ENCODE data around the gene TMEM250. TPM values are rescaled to one million over a fixed set of nuclear protein-coding genes. Genes with fewer than 3 reads are reported as not detected.

TMEM250 gene
- total and polyA plus RNA-seq, 9 of the 15 experiments (the other 6 are each of a cell fraction or from before 2014, with no cell fraction given), result 0.32 to 44.6 (median 12.2) TPM

DNA sequence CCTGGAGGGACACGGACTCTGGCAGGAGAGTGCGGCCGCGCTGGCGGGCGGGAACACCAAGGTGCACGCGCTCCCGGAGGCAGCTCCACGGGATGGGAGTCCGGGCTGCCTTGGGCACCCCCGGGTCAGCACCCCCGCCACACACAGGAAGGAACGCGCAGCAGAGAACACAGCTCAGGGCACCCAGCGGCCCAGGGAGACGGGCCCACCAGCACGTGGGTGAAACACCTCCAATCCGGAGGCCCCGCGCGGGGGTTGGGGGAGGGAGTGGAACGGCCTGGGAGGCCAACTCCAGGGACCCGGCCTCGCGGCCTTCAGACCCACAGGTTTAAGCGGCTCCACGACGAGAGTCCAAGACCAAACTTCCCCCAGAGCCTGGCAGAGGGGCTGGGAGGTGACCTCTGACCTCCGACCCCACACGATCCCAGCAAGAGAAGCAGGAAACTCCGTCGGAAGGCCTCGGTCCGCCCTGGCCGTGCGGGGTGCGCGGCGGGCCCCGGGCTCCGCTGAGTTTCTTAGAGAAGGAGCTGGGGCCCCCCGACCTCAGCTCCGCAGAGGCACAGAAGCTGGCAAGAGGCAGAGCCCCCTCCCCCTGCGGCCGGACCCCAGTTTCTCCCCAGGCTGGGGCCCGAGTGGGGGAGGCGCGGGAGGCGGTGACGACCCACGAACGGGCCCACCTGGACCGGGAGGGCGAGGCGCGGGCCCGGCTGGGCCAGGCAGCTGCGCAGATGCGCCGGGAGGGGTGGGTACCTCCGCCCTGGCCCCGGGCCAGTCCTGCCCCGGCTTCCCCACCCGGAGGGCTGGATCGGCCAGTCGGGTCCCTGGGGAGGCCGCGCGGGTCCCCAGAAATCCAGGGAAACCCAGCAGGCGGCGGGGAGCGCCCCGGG is 24.4 kb downstream of the TMEM250 start (continued):
- no peak for TF ChIP-seq ZKSCAN3 (CRISPR knock-in tag; IDR thresholded peaks at IDR 0.05)
- no peak for TF ChIP-seq SPI1 (IDR thresholded peaks at IDR 0.05; ENCODE audit: borderline replicate concordance, low read depth, low read length)
- TF ChIP-seq ZFP36 (IDR thresholded peaks at IDR 0.05; ENCODE audit: low read depth, low read length, partially characterized antibody), result no peak
- no peak for TF ChIP-seq TAF15 (IDR thresholded peaks at IDR 0.05; ENCODE audit: low read depth, low read length)
- TF ChIP-seq ZBTB8A (IDR thresholded peaks at IDR 0.05; ENCODE audit: partially characterized antibody), result no peak
- no peak for TF ChIP-seq ZNF436 (CRISPR knock-in tag; IDR thresholded peaks at IDR 0.05)
- TF ChIP-seq, protein P1, sequence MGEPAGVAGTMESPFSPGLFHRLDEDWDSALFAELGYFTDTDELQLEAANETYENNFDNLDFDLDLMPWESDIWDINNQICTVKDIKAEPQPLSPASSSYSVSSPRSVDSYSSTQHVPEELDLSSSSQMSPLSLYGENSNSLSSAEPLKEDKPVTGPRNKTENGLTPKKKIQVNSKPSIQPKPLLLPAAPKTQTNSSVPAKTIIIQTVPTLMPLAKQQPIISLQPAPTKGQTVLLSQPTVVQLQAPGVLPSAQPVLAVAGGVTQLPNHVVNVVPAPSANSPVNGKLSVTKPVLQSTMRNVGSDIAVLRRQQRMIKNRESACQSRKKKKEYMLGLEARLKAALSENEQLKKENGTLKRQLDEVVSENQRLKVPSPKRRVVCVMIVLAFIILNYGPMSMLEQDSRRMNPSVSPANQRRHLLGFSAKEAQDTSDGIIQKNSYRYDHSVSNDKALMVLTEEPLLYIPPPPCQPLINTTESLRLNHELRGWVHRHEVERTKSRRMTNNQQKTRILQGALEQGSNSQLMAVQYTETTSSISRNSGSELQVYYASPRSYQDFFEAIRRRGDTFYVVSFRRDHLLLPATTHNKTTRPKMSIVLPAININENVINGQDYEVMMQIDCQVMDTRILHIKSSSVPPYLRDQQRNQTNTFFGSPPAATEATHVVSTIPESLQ (CRISPR knock-in tag; IDR thresholded peaks at IDR 0.05), result no peak
- TF ChIP-seq CBFA2T2 (conservative IDR thresholded peaks at IDR 0.05), result no peak; the same call in 1 of the 2 replicates
- TF ChIP-seq, protein P2, sequence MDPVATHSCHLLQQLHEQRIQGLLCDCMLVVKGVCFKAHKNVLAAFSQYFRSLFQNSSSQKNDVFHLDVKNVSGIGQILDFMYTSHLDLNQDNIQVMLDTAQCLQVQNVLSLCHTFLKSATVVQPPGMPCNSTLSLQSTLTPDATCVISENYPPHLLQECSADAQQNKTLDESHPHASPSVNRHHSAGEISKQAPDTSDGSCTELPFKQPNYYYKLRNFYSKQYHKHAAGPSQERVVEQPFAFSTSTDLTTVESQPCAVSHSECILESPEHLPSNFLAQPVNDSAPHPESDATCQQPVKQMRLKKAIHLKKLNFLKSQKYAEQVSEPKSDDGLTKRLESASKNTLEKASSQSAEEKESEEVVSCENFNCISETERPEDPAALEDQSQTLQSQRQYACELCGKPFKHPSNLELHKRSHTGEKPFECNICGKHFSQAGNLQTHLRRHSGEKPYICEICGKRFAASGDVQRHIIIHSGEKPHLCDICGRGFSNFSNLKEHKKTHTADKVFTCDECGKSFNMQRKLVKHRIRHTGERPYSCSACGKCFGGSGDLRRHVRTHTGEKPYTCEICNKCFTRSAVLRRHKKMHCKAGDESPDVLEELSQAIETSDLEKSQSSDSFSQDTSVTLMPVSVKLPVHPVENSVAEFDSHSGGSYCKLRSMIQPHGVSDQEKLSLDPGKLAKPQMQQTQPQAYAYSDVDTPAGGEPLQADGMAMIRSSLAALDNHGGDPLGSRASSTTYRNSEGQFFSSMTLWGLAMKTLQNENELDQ (CRISPR knock-in tag; IDR thresholded peaks at IDR 0.05; ENCODE audit: borderline replicate concordance), result no peak
- TF ChIP-seq, protein P3, sequence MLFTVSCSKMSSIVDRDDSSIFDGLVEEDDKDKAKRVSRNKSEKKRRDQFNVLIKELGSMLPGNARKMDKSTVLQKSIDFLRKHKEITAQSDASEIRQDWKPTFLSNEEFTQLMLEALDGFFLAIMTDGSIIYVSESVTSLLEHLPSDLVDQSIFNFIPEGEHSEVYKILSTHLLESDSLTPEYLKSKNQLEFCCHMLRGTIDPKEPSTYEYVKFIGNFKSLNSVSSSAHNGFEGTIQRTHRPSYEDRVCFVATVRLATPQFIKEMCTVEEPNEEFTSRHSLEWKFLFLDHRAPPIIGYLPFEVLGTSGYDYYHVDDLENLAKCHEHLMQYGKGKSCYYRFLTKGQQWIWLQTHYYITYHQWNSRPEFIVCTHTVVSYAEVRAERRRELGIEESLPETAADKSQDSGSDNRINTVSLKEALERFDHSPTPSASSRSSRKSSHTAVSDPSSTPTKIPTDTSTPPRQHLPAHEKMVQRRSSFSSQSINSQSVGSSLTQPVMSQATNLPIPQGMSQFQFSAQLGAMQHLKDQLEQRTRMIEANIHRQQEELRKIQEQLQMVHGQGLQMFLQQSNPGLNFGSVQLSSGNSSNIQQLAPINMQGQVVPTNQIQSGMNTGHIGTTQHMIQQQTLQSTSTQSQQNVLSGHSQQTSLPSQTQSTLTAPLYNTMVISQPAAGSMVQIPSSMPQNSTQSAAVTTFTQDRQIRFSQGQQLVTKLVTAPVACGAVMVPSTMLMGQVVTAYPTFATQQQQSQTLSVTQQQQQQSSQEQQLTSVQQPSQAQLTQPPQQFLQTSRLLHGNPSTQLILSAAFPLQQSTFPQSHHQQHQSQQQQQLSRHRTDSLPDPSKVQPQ (CRISPR knock-in tag; IDR thresholded peaks at IDR 0.05; ENCODE audit: borderline replicate concordance), result no peak
- TF ChIP-seq, protein P4, sequence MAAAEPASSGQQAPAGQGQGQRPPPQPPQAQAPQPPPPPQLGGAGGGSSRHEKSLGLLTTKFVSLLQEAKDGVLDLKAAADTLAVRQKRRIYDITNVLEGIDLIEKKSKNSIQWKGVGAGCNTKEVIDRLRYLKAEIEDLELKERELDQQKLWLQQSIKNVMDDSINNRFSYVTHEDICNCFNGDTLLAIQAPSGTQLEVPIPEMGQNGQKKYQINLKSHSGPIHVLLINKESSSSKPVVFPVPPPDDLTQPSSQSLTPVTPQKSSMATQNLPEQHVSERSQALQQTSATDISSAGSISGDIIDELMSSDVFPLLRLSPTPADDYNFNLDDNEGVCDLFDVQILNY (CRISPR knock-in tag; IDR thresholded peaks at IDR 0.05), result peak; percentile 60; the same call in 1 of the 2 replicates
- no peak for TF ChIP-seq ZNF146 (CRISPR knock-in tag; IDR thresholded peaks at IDR 0.05; ENCODE audit: unreplicated experiment)
- peak; percentile 21; the same call in 1 of the 2 replicates for TF ChIP-seq ERF (CRISPR knock-in tag; IDR thresholded peaks at IDR 0.05)
- TF ChIP-seq RBFOX2 (IDR thresholded peaks at IDR 0.05; ENCODE audit: low read depth, low read length), result peak; percentile 79
- no peak for TF ChIP-seq TCF7L2 (IDR thresholded peaks at IDR 0.05; ENCODE audit: low read depth, low read length)
- TF ChIP-seq, protein P5, sequence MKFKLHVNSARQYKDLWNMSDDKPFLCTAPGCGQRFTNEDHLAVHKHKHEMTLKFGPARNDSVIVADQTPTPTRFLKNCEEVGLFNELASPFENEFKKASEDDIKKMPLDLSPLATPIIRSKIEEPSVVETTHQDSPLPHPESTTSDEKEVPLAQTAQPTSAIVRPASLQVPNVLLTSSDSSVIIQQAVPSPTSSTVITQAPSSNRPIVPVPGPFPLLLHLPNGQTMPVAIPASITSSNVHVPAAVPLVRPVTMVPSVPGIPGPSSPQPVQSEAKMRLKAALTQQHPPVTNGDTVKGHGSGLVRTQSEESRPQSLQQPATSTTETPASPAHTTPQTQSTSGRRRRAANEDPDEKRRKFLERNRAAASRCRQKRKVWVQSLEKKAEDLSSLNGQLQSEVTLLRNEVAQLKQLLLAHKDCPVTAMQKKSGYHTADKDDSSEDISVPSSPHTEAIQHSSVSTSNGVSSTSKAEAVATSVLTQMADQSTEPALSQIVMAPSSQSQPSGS (CRISPR knock-in tag; IDR thresholded peaks at IDR 0.05), result no peak
